Gastroesophageal sphincter (tissue), 4 donors: ENCODE data around the gene INPP5A. TPM values are rescaled to one million over a fixed set of nuclear protein-coding genes. Genes with fewer than 3 reads are reported as not detected.
A peak's percentile ranks its signal among the peaks of the same experiment; 100 is the strongest.

Experiments used
- ATAC-seq: fragments of 150-250 bp; one replicate; pipeline ENCODE4 v1.9.1; 2016; ENCODE audit warnings: mild to moderate bottlenecking, moderate library complexity
- H3K27ac ChIP-seq, 4 donors: fragments of 200-600 bp; sonication (generic) in 3 of 4; 1 replicate in 3 of 4; 2 replicates in 1 of 4; pipeline ENCODE4 v1.5.1; 2016 to 2019
- H3K27me3 ChIP-seq: fragments of 200-600 bp; sonication (generic); one replicate; pipeline ENCODE4 v1.5.1; 2019
- H3K36me3 ChIP-seq, 2 donors: fragments of 200-600 bp; sonication (generic); one replicate each; pipeline ENCODE4 v1.5.1; 2019; ENCODE audit warnings: control low read depth in 1 of 2
- H3K4me1 ChIP-seq, 3 donors: fragments of 200-600 bp; sonication (generic); 1 replicate in 2 of 3; 2 replicates in 1 of 3; pipeline ENCODE4 v1.5.1; 2016 to 2019; ENCODE audit warnings: control low read depth in 2 of 3
- H3K4me3 ChIP-seq, 2 donors: fragments of 200-600 bp; sonication (generic); one replicate each; pipeline ENCODE4 v1.5.1; 2019; ENCODE audit warnings: mild to moderate bottlenecking in 1 of 2, moderate library complexity in 1 of 2
- H3K9me3 ChIP-seq, 3 donors: fragments of 200-600 bp; sonication (generic); one replicate each; pipeline ENCODE4 v1.5.1; 2017 to 2019; ENCODE audit warnings: control low read depth in 2 of 3
- EP300 ChIP-seq: sonication (generic); formaldehyde crosslinking; IDR thresholded peaks from one replicate; pipeline ENCODE4 v1.6.1; 2017; ENCODE audit warnings: antibody characterized with exemption, mild to moderate bottlenecking
- POLR2A ChIP-seq, 2 donors: fragments of 450-650 bp; IDR thresholded peaks; one replicate each; pipeline ENCODE4 v1.6.1; 2017; ENCODE audit warnings: antibody characterized with exemption in 2 of 2, mild to moderate bottlenecking in 2 of 2, moderate library complexity in 1 of 2
- POLR2AphosphoS5 ChIP-seq: sonication (generic); formaldehyde crosslinking; IDR thresholded peaks from one replicate; pipeline ENCODE4 v1.6.1; 2017; ENCODE audit warnings: antibody characterized with exemption
- WGBS, 2 donors: methylation state at CpG; one replicate each; pipeline ENCODE4 v1.1.5; 2018; ENCODE audit warnings: low coverage in 1 of 2; 5-methylcytosine and 5-hydroxymethylcytosine counted together
- total RNA-seq, 4 donors: library from RNA; depleted of rRNA; stranded (reverse); fragments of >200 nt; gene quantifications; one replicate each; pipeline ENCODE4 v1.1.0, GENCODE V29; 2016
- TF ChIP-seq, protein P1 (sequence below), 4 experiments: fragments of 200-600 bp in 2 of 4; fragments of 450-650 bp in 2 of 4; sonication (generic) in 1 of 4; IDR thresholded peaks; one replicate each; pipeline ENCODE4 v1.5.1; 2017 to 2019; ENCODE audit warnings: antibody characterized with exemption in 4 of 4, mild to moderate bottlenecking in 2 of 4, moderate library complexity in 2 of 4

The INPP5A gene
- total RNA-seq, 4 donors from 2014 or later, result 111 to 288 (median 215) TPM

DNA sequence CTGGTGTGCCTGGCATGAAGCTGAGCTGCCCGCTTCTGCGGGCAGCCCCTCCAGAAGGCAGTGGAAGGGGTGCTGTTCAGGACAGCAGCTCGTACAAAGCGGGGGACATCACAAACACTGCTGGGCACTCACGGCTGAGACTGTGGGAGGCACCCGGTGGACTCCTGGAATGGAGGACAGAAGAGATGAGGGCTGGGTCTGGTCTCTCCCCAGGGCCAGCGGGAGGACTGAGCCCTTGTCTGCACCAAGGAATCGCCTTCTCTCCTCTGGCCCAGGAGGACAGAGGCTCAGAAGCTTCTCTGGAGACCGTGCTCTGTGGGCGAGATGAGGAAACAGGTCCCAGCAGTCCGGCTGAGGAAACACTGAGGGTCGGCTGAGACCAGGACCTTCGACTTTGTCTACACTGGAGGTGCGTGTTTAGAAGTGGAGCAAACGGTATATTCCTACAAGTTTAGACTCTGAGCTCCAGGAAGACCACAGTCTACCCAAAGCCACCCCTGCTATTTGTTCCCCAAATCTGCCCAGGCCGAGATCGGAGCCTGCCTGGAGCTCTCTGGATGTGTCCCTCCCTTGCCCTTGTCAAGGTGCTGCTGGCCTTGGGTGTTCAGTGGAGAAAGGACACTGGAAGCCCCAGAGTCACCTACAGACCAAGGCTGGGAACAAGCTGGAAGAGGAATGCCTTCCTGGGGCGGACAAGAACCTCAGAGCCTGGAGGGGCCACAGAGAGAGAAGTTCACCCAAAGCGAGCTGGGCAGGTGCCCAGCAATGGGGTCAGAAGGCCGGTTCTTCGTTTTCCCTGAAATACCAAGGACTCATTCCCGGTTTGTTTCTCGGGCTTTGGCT is 12.9 kb upstream of the INPP5A start:
- no peak overlapping the region for H3K27ac ChIP-seq
- 93 to 96% methylated on average over 9 to 16 of the region's 23 CpGs for WGBS, 2 donors
- no peak overlapping the region for H3K4me3 ChIP-seq

DNA sequence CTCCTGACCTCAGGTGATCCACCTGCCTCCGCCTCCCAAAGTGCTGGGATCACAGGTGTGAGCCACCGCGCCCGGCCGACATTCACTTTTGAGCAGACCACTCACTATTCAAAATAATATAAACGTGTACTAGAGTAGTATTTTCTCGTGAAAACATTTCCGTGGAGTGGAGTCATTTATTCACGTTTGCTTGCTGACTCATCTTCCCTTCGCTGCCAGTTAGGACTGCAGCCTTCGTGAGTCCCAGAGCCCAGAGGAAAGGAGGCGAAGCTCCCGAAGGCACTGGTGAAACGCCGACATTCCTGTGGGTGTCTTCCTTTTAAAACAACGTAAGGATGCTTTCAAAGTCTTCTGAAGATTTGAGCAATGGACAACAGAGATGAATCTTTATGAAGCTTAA is 10.9 kb upstream of the INPP5A start:
- peaks cover 0 to 7% (median 0%) of the 10 kb centered on the region in 3 donors for H3K9me3 ChIP-seq
- ATAC-seq, result peak; percentile 29
- no peak overlapping the region for H3K27ac ChIP-seq
- H3K27me3 ChIP-seq, result no peaks in the 10 kb centered on the region
- TF ChIP-seq POLR2AphosphoS5 (no peak), EP300 (no peak), POLR2A (IDR thresholded peaks at IDR 0.05) (no peak)
- TF ChIP-seq, protein P1, sequence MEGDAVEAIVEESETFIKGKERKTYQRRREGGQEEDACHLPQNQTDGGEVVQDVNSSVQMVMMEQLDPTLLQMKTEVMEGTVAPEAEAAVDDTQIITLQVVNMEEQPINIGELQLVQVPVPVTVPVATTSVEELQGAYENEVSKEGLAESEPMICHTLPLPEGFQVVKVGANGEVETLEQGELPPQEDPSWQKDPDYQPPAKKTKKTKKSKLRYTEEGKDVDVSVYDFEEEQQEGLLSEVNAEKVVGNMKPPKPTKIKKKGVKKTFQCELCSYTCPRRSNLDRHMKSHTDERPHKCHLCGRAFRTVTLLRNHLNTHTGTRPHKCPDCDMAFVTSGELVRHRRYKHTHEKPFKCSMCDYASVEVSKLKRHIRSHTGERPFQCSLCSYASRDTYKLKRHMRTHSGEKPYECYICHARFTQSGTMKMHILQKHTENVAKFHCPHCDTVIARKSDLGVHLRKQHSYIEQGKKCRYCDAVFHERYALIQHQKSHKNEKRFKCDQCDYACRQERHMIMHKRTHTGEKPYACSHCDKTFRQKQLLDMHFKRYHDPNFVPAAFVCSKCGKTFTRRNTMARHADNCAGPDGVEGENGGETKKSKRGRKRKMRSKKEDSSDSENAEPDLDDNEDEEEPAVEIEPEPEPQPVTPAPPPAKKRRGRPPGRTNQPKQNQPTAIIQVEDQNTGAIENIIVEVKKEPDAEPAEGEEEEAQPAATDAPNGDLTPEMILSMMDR (IDR thresholded peaks at IDR 0.05), result no peak
- peaks cover 0 to 23% (median 0%) of the 10 kb centered on the region in 3 donors for H3K4me1 ChIP-seq
- 76 to 80% methylated on average over 10 to 11 of the region's 16 CpGs for WGBS, 2 donors
- no peaks in the 10 kb centered on the region for H3K36me3 ChIP-seq
- H3K4me3 ChIP-seq, result no peak overlapping the region

More for the DNA sequence above, 12.9 kb upstream of the INPP5A start:
- H3K9me3 ChIP-seq, result no peaks in the 10 kb centered on the region
- no peaks in the 10 kb centered on the region for H3K27me3 ChIP-seq
- H3K4me1 ChIP-seq, result peaks cover 10 to 44% (median 19%) of the 10 kb centered on the region in 3 donors
- H3K36me3 ChIP-seq, result no peaks in the 10 kb centered on the region
- ATAC-seq, result no peak
- no peak for TF ChIP-seq POLR2A (IDR thresholded peaks at IDR 0.05)

DNA sequence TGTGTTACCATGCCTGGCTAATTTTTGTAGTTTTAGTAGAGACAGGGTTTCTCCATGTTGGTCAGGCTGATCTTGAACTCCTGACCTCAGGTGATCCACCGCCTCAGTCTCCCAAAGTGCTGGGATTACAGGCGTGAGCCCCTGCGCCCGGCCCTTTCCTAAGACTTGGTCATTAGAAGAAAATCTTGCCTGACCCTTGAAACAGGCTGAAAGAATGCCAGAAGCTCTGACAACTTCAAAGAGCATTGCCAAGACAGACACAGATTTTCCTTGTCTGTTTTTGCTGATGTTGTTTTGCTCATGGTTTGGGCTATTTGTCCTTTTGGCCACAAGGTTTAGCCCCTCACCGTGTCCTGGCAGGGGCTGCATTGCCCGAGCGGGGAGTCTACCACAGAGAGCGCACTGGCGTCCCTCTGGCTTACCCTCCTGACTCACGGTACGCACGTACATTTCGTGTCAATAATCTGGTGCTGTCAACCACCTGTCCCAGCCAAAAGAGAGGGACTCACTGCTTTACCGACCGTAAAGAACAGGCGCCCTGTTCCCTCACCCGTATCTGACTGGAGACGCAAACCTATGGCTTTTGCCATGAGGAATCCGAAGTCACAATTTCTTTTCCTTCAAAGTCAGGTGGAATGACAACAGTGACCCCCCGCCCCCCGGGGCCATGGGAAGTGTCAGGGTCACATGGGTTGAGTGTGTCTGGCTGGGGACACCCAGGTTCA is 10.1 kb upstream of the INPP5A start:
- no peaks in the 10 kb centered on the region for H3K36me3 ChIP-seq
- 40% methylated on average over 1 to 4 of the region's 21 CpGs for WGBS, 2 donors
- H3K9me3 ChIP-seq, result peaks cover 0 to 7% (median 0%) of the 10 kb centered on the region in 3 donors
- no peaks in the 10 kb centered on the region for H3K27me3 ChIP-seq
- peaks cover 0 to 18% (median 0%) of the 10 kb centered on the region in 3 donors for H3K4me1 ChIP-seq
- ATAC-seq, result peak; percentile 52
- TF ChIP-seq POLR2AphosphoS5 (no peak), POLR2A (IDR thresholded peaks at IDR 0.05) (no peak)
- TF ChIP-seq, protein P1 (IDR thresholded peaks at IDR 0.05), result peak in 1 of 4 experiments; percentile 10
- peak overlapping the region in 2 of 4 donors; percentile 41 to 49 for H3K27ac ChIP-seq
- no peak overlapping the region for H3K4me3 ChIP-seq

DNA sequence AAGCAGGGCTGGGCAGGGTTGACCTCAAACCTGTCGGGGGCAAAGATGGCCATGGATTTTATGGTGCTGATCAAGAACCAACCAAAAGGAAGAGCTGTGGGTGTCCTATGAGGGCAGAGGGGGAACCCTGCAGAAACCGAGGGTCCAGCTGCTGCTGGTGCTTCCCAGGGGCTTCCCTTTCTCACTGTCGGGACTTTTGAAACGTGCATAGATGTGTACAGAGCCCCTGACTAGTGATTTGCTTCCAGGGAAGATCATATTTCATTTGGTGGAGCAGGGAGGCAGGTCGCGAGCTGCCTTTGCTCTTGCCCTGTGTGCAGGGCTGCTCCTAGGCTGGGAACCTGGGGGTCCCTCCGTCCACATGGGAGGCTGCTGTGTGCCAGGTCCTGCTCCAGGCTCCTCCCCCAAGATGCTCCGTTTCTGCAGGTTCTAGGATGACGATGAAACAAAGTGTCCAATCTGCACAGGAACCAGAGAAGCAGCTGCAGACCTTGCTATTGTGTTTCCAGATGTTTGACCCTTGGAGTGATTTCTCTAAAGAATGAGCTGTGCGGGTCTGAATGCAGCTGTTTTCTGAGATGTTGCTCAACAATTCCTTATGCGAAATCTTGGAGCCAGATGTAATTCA is 9.4 kb upstream of the INPP5A start:
- TF ChIP-seq POLR2A (IDR thresholded peaks at IDR 0.05) (no peak), POLR2AphosphoS5 (peak; percentile 12)
- TF ChIP-seq, protein P1 (IDR thresholded peaks at IDR 0.05), result no peak
- H3K4me1 ChIP-seq, result peaks cover 0 to 12% (median 0%) of the 10 kb centered on the region in 3 donors
- ATAC-seq, result peak; percentile 40
- no peak overlapping the region for H3K4me3 ChIP-seq
- no peaks in the 10 kb centered on the region for H3K36me3 ChIP-seq
- 27 to 44% methylated on average over 5 to 7 of the region's 11 CpGs for WGBS, 2 donors
- peak overlapping the region in 2 of 4 donors; percentile 41 to 49 for H3K27ac ChIP-seq
- H3K27me3 ChIP-seq, result no peaks in the 10 kb centered on the region
- peaks cover 0 to 7% (median 0%) of the 10 kb centered on the region in 3 donors for H3K9me3 ChIP-seq

DNA sequence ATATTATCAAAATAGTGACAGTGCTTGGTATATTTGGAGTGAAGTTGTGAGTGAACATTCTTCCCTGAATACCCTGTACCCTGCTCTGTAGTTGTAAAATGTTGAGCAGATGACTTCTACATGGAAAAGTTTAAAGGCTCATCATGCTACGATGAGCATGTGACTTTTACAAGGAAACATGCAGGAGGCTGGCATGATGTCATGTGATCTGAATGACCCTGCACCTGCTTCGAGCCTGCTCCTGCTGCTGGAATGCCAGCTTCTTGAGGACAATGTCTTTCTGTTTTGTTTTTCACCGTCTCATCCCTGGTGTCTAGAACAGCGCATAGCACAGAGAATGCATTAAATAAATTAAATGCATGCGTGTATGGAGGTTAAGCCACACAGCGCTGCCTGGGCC is 5.4 kb upstream of the INPP5A start:
- TF ChIP-seq EP300 (no peak), POLR2AphosphoS5 (no peak), POLR2A (IDR thresholded peaks at IDR 0.05) (no peak)
- TF ChIP-seq, protein P1 (IDR thresholded peaks at IDR 0.05), result no peak
- no peak overlapping the region for H3K27ac ChIP-seq
- H3K4me3 ChIP-seq, result no peak overlapping the region
- H3K9me3 ChIP-seq, result peaks cover 0 to 7% (median 0%) of the 10 kb centered on the region in 3 donors
- H3K4me1 ChIP-seq, result peaks cover 0 to 45% (median 9%) of the 10 kb centered on the region in 3 donors
- 98 to 100% methylated on average over 1 to 6 of the region's 6 CpGs for WGBS, 2 donors
- H3K36me3 ChIP-seq, result no peaks in the 10 kb centered on the region
- no peak for ATAC-seq
- no peaks in the 10 kb centered on the region for H3K27me3 ChIP-seq
